NCI-H2107 (cell line): Measurements from ENCODE around the gene ZNF853.

ENCODE experiments used
- DNase-seq: peaks from one replicate; lab custom pipeline; 2025; lab: John Stamatoyannopoulos, UW

The ZNF853 gene

DNA sequence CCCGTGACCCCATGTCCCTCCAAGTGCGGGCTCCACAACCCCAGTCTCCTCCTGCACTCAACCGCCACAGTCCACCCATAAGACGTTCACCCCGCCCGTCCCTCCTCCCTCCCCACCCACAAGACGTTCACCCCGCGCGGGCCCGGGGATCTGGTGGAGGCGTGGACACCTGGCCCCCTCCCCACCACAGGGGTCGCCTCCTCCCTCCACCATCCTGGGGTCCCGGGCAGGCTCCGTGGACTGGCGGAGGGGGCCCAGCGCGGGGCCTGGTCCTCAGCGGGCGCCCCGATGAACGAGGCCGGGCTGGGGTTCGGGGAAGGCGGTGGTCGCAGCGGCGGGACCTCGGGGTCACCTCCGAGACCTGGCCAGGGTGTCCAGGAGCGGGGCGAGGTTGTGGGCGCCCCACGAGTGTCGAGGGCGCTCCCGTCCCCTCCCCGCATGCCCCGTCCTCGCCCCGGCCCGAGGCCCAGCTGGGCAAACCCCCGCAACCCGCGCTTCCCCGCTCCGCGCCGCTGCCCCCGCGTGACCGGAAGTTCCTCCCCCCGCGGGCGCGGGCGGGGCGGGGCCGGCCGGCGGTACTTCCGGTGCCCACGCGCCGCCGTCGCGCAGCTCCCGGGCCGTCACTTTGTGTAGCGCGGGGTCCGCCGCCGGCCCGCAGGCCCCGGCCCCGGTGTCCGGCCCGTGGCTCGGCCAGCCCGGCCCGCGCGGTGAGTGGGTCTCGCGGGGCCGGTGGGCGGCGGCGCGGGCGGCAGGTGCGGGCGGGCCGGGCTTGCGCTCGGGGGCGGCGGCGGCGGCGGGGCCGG lies 21.5 kb downstream of the ZNF853 start, which contains the start of gene ZNF316:
Gene ZNF316 (plus strand): TSS at position 578 of the 803 bp plus-strand sequence. CDS start 5,092 bp downstream, outside the sequence.
- DNase-seq = no peak

- no peak for DNase-seq
Observed at GRCh38 chr7:6637544-6638229, 22.3 kb downstream of the ZNF853 start.

DNA sequence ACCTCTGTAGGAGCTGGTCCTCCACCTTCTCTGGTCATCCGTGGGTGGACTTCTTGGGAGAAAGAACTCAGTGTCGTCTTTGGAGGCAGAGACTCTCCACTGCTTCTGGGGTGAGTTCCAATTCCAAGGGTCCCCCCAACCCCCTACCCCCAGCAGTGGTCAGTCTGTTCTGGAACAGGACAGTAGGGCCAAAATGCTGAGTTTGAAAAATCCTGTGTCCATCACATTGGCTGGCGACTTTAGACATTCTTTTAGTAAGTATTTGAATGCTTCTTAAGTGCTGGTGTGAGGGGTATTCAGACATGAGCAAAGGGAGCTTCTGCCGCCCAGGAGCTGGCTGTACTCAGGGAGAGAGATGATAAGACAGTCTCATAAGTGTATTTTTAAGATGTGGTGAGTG lies 23.6 kb downstream of the ZNF853 start:
- DNase-seq = no peak

- no peak for DNase-seq
Observed at GRCh38 chr7:6639627-6640026, 24.2 kb downstream of the ZNF853 start.

GRCh38 chr7:6640246-6640721 lies 24.9 kb downstream of the ZNF853 start:
- no peak for DNase-seq

DNA sequence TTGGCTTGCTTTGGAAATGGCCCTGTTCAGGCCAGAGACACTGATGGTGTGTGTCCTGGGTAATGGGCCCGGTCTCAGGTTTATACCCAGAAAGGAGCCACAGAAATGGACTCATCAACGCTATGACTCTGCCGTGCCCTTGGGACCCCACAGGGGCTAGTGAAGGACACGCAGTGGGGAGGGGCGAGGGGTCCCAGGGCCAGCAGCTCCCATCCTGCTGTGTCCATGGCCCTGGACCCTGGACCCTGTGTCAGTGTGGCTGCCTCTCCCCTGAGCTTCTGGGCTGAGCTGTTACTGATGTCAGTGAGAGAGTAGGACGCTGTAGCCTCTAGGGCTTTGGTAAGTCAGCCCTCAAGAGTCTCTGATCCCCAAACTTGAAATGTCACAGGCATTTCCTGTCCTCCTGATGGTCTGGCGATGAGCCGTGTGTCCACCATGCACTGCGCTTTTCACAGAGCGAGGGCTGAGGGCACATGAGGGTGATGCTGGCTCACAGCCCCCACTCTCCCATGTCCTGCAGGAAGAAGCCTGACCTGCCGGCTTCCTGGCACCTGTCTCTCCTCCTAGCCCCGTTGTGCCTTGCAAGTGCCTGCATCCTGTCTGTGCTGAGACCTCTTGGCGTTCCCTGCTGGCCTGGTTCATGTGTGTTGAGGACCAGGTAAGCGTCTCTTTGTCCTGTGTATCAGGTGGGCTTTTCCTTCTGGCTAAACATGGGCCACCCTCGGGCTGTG lies 26.1 kb downstream of the ZNF853 start:
- DNase-seq = no peak

- no peak for DNase-seq
Observed at GRCh38 chr7:6642239-6642839, 26.9 kb downstream of the ZNF853 start.

DNA sequence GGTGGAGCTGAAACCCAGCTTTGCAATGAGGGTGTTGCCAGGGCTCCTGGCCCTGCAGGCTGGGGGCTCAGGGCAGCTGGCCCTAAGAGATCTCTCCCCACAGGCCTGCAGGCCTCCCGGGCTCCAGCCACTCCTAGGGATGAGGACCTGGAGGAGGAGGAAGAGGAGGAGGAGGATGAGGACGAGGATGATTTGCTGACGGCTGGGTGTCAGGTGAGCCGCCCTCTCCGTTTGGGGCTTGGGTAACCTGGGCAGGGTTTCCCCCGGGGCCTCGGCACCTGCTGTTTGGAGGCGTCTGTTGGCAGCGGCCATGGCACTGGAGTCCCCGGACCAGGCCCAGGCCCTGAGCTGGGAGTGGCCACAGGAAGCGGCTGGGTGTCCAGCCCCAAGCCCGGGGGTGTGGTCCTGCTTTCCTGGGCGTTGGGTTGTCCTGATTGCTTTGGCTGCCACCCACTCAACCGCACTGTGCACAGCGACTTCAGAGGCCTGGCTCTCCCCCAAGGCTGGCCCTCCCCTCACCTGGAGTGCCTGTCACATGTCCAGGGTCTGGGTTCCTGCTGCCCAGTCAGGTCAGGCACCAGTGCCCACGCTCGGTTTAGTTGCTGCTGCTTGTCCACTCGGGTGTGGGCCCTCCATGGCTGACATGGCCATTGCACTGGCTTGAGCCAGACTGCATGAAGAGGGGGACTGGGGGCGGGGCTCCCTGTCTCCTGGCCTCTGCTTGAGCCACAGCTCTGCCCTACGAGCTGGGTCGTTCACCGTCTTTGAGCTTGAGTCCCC lies 27.6 kb downstream of the ZNF853 start:
- no peak for DNase-seq

- no peak for DNase-seq
Observed at GRCh38 chr7:6643915-6644625, 28.7 kb downstream of the ZNF853 start.

GRCh38 chr7:6644728-6645127 lies 29.3 kb downstream of the ZNF853 start:
- no peak for DNase-seq

DNA sequence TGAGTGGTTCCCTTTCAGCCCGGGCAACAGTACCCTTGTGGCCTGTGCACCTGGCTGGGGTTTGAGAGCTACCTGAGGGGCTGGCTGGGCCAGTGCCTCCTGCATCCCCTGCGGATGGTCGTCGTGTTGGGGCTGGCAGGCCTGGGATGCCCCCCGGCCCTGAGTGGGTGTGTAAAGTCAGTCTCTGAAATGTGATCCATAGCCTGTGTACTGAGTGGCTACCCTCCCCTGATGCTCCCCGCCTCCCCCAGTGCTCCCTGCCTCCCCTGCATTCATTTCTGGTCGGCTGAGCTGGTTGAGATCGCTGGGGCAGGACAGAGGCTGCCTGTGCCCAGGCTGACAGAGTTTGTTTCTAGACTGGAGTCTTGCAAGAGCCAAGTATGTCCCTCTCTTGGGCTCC lies 31.1 kb downstream of the ZNF853 start:
- no peak for DNase-seq

DNA sequence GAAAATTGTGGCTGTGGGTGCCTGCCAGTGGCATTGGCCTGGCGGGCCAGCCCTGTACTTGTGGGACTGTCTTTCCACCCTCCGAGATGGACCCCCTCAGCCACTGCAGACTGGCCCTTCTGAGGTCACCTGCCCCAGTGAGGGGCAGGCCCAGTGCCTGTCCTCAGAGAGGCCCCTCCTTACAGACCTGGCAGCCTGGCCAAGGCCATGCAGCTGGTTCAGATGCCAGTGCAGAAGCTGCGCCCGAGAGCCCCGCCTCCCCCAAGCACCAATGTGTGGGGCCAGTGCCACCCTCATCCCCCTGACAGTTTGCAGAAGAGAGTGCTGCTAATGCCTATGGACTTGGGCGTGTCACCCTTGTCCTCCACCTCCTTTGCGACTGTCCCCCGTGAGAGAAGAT lies 31.7 kb downstream of the ZNF853 start:
- DNase-seq = no peak

GRCh38 chr7:6647541-6647940 lies 32.1 kb downstream of the ZNF853 start:
- no peak for DNase-seq

DNA sequence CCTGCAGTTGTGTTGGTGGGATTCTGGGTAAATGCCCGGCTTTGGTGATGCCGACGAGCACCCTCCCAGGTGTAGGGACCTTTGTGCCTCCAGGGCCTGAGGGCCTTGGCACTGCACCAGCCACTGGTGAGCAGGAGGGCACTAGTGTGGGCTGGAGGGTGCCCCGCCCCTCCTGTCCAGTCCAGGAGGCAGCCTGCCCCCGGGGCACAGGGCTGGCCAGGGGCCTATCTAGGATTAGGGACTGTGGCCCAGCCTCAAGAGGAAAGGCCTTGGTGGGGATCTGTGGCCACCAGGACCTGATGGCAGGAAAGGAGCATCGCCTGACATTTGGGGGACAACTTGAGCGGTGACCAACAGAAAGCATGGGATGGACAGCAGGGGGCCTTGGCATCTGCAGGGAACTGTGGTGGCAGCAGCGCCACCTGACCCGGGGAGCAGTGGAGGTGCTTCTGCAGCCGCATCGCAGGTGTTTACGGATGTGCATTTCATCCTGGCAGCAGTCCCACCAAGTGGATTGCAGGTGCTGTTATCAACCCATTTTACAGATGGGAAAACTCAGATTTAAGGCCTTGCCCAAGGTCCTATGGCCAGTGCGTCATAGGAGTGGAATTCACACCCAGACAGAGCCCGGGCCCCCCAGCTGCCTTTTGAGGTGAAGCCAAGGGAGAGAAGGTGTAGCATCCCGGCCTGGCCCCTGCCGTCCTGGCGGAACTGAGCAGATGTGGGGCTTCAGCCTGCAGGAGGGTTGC lies 32.8 kb downstream of the ZNF853 start:
- no peak for DNase-seq

DNA sequence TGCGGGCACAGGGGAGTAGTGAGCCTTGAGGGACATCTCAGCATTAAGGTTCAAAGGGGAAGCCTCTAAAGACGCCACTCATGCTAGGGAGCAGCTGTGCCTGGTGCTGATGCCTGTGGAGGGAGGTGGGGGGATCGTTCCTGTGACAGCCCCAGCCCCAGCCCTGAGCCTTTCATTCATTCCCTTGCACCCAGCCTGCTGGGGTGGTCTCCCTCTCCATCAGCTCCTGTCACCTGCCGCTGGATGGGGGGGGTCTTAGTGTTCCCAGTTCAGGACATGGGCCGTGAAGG lies 33.4 kb downstream of the ZNF853 start:
- no peak for DNase-seq

DNA sequence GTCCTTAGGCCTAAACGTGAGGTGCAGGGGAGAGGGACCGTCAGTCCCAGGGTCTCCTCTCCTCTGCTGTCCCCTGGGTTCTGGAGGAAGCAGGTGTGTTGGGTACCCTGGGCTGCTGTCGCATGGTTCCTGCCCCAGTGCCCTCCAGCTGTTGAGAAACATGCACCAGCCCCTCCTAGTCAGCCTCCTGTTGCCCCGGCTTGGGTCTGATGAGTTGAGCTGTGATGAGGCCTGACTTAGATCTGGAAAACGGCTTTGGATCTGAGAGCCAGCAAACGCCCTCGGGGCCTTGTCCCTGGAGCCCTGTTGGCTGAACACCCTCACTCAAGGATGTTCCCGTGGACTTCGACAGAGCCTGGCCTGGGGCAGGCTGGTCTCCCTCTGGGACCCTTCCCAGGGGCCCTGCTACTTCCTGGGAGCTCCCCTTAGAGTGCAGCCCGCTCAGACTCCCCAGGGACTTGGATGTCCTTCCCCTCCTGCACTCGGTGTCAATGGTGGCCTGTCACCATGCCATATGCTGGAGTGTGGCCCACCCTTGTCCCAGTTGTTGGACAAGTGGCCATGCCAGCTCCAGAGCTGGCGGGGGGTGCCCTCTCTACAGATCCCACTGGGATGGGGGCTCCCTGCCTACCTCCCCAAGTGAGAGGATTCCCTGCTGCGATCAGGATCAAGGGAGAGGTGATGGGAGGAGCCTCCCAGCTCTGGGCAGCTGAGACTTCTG lies 34.0 kb downstream of the ZNF853 start:
- no peak for DNase-seq

GRCh38 chr7:6650086-6650485 lies 34.7 kb downstream of the ZNF853 start:
- DNase-seq = no peak

GRCh38 chr7:6650521-6651011 lies 35.2 kb downstream of the ZNF853 start:
- DNase-seq = no peak

GRCh38 chr7:6651851-6652445 lies 36.5 kb downstream of the ZNF853 start:
- DNase-seq = no peak
